Prostate gland (tissue), 2 donors: ENCODE results near the gene ZP2. TPM values are rescaled to one million over a fixed set of nuclear protein-coding genes. Genes with fewer than 3 reads are reported as not detected.
"Not testable (repeated sequence)": the region's sequence is repeated elsewhere in the genome, so short reads cannot be mapped to it uniquely, and the experiment has no call there.

Experiments used
- DNase-seq: peaks from one replicate; pipeline ENCODE4 v3.0.0-alpha.2; 2019; ENCODE audit warnings: low spot score
- H3K27ac ChIP-seq, 2 donors: fragments of 200-600 bp; sonication (generic); 2 replicates each; pipeline ENCODE4 v1.5.1; 2017 to 2019
- H3K27me3 ChIP-seq: fragments of 200-600 bp; sonication (generic); replicated peaks from 2 replicates; pipeline ENCODE4 v1.5.1; 2019; ENCODE audit not compliant: insufficient read depth
- H3K36me3 ChIP-seq, 2 donors: fragments of 200-600 bp; sonication (generic); 1 replicate in 1 of 2; 2 replicates in 1 of 2; pipeline versions ENCODE4 v1.5.1 to v1.8.1; 2017 to 2019
- H3K4me1 ChIP-seq: fragments of 200-600 bp; sonication (generic); replicated peaks from 2 replicates; pipeline ENCODE4 v1.5.1; 2019
- H3K4me3 ChIP-seq, 2 donors: fragments of 200-600 bp; sonication (generic); 2 replicates each; pipeline ENCODE4 v1.5.1; 2017 to 2019
- H3K9me3 ChIP-seq: fragments of 200-600 bp; sonication (generic); 2 replicates; pipeline ENCODE4 v1.5.1; 2017
- CTCF ChIP-seq, 4 experiments: fragments of 200-600 bp in 2 of 4; fragments of 450-650 bp in 2 of 4; sonication (generic) in 2 of 4; IDR thresholded peaks; 1 replicate in 3 of 4; 2 replicates in 1 of 4; pipeline ENCODE4 v1.5.1; 2016 to 2019; ENCODE audit warnings: antibody characterized with exemption in 4 of 4, mild to moderate bottlenecking in 2 of 4, moderate library complexity in 2 of 4
- POLR2A ChIP-seq: fragments of 450-650 bp; IDR thresholded peaks from one replicate; pipeline ENCODE4 v1.6.1; 2016; ENCODE audit warnings: antibody characterized with exemption, mild to moderate bottlenecking
- POLR2AphosphoS5 ChIP-seq: sonication (generic); formaldehyde crosslinking; IDR thresholded peaks from one replicate; pipeline ENCODE4 v1.6.1; 2017; ENCODE audit warnings: antibody characterized with exemption
- WGBS: methylation state at CpG from one replicate; pipeline ENCODE4 v1.1.5; 2018; 5-methylcytosine and 5-hydroxymethylcytosine counted together
- intact Hi-C: fragments of 100-400 bp; cut with DNase I; formaldehyde crosslinking; loops from one replicate; pipeline ENCODE4 v1.14.2; 2022
- total RNA-seq, 2 donors: library from RNA; depleted of rRNA; stranded (reverse); fragments of >200 nt; gene quantifications; one replicate each; pipeline ENCODE4 v1.1.0, GENCODE V29; 2016

ZP2 gene
- total RNA-seq: not detected

- Histone ChIP-seq H3K9me3 (no peaks in the 10 kb centered on the region), H3K27ac (no peak within 1 kb of the TSS), H3K4me3 (no peak within 1 kb of the TSS), H3K27me3 (no peaks in the 10 kb centered on the region), H3K36me3 (no peaks in the 10 kb centered on the region), H3K4me1 (no peaks in the 10 kb centered on the region)
- DNase-seq: no peak
- WGBS: 76% methylated on average over 5 of the region's 5 CpGs
- intact Hi-C loops: no loop called here
- TF ChIP-seq CTCF (IDR thresholded peaks at IDR 0.05) (no peak), POLR2A (no peak), POLR2AphosphoS5 (no peak)
Measured at GRCh38 chr16:21211486-21211885, at the start of gene ZP2. ZP2 (minus strand) TSS chr16:21211574; CDS start chr16:21211547, 27 bp downstream.

- H3K27me3 ChIP-seq: no peaks in the 10 kb centered on the region
- no peak for TF ChIP-seq CTCF (IDR thresholded peaks at IDR 0.05)
- no peak for TF ChIP-seq POLR2A
- no peak for TF ChIP-seq POLR2AphosphoS5
- no peak overlapping the region for H3K27ac ChIP-seq
- no peaks in the 10 kb centered on the region for H3K9me3 ChIP-seq
- intact Hi-C loops: no loop called here
- 87% methylated on average over 4 of the region's 4 CpGs for WGBS
- no peak for DNase-seq
- no peaks in the 10 kb centered on the region for H3K4me1 ChIP-seq
- no peaks in the 10 kb centered on the region for H3K36me3 ChIP-seq
- H3K4me3 ChIP-seq: no peak overlapping the region
Measured at GRCh38 chr16:21257284-21257683, 45.9 kb upstream of the ZP2 start.

DNA sequence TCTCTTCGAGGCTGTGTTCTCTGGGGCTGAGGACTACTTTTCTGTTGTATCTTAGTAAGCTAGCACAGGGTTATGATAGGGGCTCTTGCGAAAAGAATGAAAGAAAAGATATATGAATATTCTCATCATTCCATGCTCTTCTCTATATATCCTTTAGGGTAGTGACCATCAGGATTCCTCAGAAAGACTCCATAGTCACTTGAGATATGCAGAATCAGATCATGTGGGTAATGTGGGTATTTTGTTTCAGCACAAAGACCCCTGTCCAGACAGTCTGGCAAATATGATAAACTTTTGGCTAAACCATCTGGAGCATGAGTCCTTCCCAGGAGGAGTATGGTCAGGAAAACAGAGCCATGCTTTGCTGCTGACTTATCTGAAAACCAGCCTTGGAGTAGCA, 45.3 kb upstream of the ZP2 start:
- Histone ChIP-seq H3K27me3 (no peaks in the 10 kb centered on the region), H3K36me3 (no peaks in the 10 kb centered on the region), H3K4me1 (no peaks in the 10 kb centered on the region), H3K4me3 (no peak overlapping the region), H3K9me3 (no peaks in the 10 kb centered on the region), H3K27ac (no peak overlapping the region)
- no peak for TF ChIP-seq CTCF (IDR thresholded peaks at IDR 0.05)
- no peak for TF ChIP-seq POLR2AphosphoS5
- no peak for TF ChIP-seq POLR2A
- intact Hi-C loops: no loop called here
- WGBS: 89% methylated on average over 2 of the region's 2 CpGs
- DNase-seq: no peak

- WGBS: 77% methylated on average over 3 of the region's 3 CpGs
- TF ChIP-seq CTCF (IDR thresholded peaks at IDR 0.05) (no peak), POLR2A (no peak), POLR2AphosphoS5 (no peak)
- H3K36me3 ChIP-seq: no peaks in the 10 kb centered on the region
Measured at GRCh38 chr16:21253470-21253869, 42.1 kb upstream of the ZP2 start.

DNA sequence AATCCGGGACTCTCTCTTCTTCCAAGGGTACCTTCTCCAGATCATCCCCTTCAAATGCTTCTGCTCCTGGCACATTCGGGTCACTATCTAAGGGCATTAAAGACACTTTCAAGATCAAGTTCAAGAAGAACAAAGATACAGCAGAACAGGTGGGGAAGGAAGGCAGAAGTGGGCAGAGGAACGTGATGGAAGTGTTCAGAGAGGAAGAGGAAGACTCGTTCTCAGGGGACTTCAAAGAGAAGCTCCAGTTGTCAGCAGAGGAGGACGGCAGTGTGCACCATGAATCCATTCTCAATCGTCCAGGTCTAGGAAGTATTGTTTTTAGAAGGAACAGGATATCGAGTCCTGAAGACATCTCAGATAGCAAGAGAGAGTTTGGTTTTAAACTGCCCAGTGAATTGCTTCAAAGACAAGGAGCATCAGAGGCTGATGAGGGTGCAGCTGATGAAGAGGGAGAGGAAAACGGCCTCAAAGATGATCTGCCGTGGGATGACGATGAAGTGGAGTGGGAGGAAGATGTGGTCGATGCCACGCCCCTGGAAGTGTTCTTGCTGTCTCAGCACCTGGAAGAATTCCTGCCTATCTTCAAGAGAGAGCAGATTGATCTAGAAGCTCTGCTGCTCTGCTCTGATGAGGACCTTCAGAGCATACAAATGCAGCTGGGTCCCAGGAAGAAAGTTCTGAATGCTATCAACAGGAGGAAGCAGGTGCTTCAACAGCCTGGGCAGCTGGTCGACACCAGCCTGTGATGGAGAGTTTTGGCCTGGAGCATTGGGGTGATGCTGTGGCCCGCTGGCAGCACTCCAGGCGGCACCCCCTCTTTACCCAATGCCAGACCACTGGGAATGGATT, 38.9 kb upstream of the ZP2 start:
- Histone ChIP-seq H3K4me3 (no peak overlapping the region), H3K27me3 (no peaks in the 10 kb centered on the region), H3K36me3 (no peaks in the 10 kb centered on the region), H3K27ac (no peak overlapping the region), H3K4me1 (no peaks in the 10 kb centered on the region), H3K9me3 (no peaks in the 10 kb centered on the region)
- 88% methylated on average over 14 of the region's 15 CpGs for WGBS
- no peak for DNase-seq
- TF ChIP-seq CTCF (IDR thresholded peaks at IDR 0.05) (no peak), POLR2AphosphoS5 (no peak), POLR2A (no peak)
- intact Hi-C loops: no loop called here

More at GRCh38 chr16:21253470-21253869, 42.1 kb upstream of the ZP2 start:
- Histone ChIP-seq H3K4me1 (no peaks in the 10 kb centered on the region), H3K27ac (no peak overlapping the region), H3K27me3 (no peaks in the 10 kb centered on the region), H3K9me3 (no peaks in the 10 kb centered on the region), H3K4me3 (no peak overlapping the region)
- DNase-seq: no peak
- intact Hi-C loops: no loop called here

DNA sequence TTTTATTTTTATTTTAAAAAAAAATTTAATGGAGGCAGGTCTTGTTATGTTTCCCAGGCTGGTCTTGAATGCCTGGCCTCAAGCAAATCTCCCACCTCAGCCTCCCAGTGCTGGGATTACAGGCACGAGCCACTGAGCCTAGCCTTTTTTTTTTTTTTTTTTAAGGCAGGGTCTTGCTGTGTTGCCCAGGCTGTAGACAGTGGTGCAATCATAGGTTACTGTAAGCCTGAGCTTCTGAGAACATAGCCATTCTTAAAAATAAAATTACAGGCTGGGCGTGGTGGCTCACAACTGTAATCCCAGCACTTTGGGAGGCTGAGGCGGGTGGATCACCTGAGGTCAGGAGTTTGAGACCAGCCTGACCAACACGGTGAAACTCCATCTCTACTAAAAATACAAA, 36.8 kb upstream of the ZP2 start:
- H3K36me3 ChIP-seq, intact Hi-C loops, H3K27ac ChIP-seq, H3K4me1 ChIP-seq, H3K9me3 ChIP-seq, H3K27me3 ChIP-seq, H3K4me3 ChIP-seq, DNase-seq: not testable (repeated sequence)
- WGBS: 96% methylated on average over 4 of the region's 4 CpGs
